HG03135 (cell line): ENCODE data around the gene TMEM138.

ENCODE experiments used
- ATAC-seq: cut with Tn5 transposase; IDR thresholded peaks from one replicate; pipeline ENCODE4 v1.9.1; 2021; ENCODE audit warnings: mild to moderate bottlenecking, moderate library complexity; ENCODE audit not compliant: unreplicated experiment

The TMEM138 gene

DNA sequence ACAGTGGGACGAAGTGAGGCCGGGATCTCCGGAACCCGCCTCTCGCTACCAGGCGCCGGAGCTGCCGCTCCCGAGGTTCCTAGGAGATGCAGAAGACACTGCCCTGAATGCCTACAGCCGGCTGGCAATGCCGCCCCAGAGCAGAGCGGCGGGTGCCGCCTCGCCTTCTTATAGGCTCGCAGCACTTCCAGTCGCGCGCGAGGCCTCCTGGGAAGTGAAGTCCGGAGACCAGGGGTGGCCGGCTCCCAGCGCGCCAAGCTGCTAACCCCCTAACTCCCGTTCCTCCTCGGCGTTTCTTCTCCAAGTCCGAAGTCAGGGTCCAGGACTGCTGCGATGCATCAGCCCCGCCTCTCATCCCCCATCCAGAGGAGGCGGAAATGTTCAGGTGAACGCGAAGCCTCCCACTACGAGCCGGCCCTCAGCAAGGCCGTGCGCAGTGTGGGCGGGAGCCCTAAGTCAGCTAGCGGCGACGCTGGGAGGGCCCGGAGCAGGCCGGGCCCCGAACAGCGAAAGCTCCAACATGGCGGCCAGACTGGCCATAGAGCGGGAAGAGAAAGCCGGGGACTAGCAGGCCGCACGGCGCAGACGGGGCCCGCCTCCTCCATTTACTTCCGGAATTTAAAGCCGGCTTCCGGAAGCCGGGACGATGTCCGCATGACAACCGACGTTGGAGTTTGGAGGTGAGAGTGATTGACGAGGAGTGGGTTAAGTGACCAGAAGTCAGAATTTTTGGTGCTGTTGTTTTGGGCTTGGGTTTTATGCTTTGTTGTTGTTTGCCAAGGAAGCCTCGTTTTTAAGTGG, at the start of gene TMEM138, which contains the start of gene CYB561A3:
TMEM138 (plus strand) TSS at position 634 of the 801 bp plus-strand sequence. CDS start 2,017 bp downstream, outside the sequence.
CYB561A3 (minus strand) TSS at position 142 of the 801 bp plus-strand sequence. CDS start 5,169 bp downstream, outside the sequence.
- peak; percentile 81 for ATAC-seq

DNA sequence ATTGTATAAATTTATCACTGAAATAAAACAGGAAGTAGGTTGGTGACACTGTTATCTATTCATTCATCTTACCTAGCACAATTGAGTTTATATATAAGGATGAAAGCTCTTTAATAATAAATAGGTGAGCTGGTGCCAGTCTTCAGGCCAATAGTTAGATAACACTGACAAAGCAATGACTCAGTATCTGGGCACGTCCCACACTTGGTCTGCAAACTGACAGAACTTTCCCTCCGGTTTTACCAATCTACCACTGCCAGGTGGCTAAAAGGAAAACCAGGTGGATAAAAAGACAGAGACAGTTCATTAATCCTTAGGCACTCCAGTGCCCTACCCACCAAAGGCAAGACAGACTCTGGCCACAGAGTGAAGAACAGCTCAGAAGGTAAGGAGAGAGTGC, 46.9 kb upstream of the TMEM138 start:
- ATAC-seq, result no peak

DNA sequence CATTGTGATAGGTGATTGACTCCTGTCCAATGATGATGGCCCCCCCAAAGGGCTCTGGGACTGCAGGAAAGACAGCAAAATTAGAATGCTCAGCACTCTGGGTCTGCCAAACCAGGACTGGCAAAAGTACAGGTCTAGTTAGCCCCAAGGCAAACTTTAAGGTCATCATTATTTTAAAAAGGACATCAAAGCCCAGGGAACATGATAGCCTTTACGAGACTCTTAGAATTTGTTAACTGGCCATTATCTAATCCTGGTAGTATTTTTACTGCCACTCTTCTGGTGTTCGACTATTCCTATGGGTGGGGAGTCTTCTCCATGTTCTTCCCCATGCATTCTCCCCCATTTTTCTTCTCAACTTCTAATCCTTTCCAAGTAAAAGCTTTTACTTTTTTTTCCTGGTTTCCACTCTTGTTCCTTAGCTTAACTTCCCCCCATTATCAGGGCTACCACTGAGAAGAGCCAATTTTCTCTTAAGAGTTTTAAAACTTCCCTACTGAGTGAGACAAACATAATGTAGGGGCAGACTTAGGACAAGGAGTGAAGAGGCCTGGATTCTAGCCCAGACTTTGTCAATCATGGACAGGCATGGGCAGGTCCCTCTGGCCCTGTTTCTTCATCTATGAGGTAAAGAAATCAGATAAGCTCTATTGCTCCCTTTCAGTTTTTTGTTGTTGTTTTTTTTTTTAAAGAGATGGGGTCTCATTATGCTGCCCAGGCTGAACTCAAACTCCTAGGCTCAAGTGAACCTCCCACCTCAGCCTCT, 36.3 kb upstream of the TMEM138 start:
- no peak for ATAC-seq

DNA sequence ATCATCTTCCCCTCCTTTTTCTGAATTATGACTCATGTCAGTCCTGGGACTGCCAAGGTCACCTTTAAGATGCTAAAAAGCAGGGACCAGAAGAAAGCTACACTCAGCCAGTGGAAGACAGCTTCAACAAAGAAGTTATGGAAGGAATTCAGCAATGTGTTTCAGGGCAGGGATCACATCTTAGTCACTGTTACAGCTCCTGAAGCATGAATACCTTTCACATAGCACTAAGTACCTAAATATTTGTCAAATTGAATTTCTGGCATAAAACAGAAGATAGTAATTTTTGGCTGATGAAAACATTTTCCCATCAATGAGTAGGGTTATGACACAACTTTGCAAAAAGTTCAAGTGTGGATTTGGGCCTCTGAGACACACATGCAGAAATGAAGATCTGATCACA, 34.5 kb upstream of the TMEM138 start:
- no peak for ATAC-seq

DNA sequence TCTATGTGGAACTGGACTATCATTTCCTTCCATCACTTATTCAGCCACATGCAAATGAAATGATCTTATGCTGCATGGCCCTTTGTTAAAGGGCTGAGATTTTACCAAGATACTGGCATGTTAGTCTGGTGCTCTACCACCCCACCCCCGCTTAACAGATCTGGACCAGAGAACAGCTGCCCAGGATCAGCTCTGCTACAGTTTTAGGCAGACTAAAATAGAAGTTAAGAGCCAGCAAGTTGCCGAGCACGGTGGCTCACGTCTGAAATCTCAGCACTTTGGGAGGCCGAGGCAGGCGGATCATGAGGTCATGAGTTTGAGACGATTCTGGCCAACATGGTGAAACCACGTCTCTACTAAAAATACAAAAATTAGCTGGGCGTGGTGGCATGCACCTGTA, 33.8 kb upstream of the TMEM138 start:
- no peak for ATAC-seq

DNA sequence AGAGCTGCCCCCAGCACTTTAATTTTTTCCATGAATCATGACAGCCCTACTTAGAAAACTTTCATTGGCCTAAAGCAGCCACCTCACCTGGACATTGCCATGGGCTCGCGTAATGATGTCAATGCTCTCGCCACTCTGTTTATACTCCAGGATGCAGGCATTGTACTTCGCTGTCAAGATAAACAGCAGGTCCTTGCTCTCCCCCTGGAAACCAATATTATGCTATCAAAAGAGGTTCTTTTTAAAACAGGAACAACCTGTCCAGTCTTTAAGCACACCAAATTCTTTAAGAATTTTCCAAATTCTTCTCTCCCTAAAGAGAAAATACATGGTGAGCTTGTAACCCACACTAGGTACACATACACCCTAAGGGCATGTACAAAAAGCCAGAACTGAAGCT, 32.3 kb upstream of the TMEM138 start:
- ATAC-seq, result no peak

DNA sequence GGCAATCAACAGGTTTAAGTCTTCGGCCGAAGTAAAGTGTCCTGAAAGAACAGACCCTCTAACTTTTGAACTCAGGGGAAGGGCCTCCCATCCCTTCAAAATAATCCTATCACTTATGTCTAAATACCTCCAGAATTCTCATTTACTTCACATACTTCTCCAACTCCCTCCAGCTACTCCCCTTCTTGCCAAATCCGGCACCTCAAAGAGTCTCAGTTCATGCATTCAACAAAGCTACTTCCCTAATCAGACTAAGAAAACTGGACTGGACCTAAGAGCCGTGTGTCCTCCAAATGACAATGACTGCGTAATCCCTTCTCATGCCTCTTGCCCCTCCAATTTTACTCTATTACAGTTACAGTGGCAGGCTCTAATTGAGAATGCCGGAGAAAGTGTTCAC, 30.5 kb upstream of the TMEM138 start:
- ATAC-seq, result no peak

DNA sequence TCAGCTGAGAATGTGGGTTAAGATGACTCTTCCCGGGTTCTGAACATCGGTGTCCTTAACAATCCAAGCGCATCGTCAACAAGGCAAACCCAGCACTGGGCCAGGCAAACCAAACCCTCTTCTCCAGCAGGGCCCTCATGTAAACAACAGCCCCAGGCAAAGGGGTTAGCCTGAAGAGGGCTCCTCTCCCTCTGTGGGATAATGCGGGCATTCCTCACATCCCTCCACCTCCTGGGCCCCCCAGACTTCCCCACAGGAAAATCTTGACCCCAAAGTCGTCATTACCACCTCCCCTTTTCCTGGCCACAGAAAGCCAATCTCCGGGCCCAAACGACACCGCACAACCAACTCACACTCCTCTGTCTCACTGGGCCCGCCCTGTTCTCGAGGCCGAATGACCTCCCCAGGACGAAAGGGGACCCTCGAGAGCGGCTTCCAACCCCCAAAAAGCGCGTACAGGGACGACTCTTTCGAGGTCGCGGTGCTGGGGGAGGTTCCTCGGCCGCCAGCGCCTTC, 29.8 kb upstream of the TMEM138 start:
- peak; percentile 1 for ATAC-seq

DNA sequence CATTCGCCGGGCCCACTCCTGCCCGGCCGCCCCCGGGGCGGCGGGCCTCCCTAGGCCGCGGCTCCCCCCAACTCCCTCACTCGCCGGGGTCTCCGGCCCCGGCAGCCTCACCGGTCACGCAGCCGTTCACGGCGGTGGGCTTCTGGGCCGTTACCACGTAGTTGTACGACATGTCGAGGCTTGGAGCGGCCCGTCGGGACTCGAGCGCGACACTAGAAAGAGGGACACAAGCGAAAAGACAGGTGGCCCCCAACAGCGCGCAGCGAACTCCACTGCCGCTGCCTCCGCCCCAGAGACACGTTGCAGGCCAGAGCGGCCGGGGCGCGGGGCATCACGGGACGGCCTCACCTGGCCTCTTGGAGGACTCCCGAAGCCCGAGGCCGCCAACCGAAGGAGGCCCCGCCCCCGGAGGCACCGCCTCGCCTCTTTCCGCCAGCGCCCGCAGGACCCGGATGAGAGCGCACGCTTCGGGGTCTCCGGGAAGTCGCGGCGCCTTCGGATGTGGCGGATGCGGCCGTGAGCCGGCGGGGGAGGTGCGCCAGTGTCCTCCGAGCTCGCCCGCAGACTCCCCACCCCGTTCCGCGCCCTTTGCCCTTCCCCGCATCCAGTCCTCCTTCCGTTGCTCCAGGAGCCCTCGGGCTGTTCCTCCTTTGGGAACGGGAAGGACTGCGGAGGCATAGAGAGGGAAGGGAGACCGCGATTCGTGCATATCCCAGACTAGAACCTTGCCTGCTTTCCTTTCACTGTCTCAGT, 29.2 kb upstream of the TMEM138 start, which contains the start of the genes DDB1 and TKFC:
DDB1 (minus strand) TSS at position 309 of the 753 bp plus-strand sequence; CDS start at position 172, 137 bp downstream.
TKFC (plus strand) TSS at position 432 of the 753 bp plus-strand sequence. CDS start 1,501 bp downstream, outside the sequence.
- ATAC-seq, result peak; percentile 80

DNA sequence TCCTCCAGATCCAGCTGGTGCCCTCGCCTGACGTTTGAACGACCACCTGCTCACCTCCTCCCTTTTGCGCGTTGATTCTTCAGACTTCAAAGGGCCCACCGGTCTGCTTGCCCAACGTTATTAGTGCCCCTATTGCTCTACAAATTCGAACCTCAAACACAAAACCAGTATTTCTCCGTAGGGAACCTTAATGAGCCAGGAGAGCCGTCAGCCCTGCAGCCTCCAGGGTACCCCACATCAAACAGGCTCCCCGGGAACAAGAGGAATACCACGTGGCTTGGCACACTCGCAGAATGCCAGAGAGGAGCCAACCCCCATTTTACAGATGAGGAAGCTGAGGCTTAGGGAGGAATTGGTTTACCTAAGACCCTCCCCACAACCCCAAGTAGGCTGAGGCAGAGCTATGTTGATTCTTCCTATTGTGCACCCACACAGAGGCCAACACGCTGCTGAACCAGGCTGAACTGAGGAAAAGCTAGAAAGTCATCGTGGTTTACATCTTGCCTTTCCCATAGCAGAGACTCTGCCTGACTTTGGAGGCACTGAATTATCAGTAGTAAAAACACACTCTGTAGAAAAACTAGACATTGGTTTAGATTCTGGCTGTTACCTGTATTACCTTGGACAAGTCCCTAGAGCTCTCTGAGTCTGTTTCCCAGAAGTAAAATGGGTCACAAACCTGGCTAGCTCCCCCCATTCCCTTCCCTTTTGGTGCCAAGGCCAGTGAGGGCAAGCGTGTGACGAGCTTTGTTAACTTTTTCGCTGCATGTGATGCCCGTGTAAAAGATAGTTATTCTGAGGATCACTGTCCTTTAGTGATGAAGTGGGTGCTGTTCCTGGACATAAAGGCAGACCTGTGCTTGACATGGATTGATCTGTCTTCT, 28.4 kb upstream of the TMEM138 start:
- no peak for ATAC-seq

DNA sequence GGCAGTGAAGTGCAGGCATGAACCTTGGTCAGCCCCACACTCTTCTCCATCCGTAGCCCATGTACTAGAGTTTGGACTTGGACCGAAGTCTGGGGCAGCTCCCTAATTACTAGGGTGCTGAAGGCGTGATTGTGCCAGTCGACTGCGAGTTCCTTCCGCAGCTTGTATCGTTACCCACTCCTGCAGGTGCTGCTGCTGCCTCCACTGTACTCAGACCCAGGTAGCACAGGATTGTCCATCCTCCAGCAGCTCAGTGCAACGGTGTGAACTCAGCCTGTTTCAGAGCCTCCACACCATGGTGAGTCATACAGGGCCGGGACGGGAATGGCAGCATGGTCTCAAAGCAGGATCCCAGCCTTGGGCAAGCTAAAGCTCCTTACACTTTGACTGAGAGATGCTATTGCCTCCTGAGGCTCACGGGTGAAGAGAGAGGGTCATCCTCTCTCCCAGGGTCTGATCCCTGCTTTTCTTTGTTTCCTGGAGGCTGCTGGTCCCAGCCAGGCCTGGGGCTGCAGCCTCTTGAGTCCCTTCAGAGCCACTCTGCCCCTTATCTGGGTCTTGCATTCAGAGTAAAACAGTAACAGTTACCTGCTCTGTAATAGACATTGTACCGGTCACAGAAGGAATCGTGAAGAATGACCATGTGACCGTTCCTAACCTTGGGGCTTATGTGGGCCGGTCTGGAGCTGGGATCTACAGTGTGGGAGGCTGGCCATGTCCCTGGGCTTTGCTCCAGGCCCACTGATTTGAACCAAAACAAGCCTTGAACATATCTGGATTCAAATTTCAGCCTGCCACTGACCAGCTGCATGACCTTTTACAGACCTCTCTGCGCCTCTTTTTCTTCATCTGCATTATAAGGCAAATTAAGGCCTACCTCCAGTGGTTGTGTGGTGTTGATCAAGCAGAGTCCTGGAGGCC, 27.5 kb upstream of the TMEM138 start:
- ATAC-seq, result no peak

DNA sequence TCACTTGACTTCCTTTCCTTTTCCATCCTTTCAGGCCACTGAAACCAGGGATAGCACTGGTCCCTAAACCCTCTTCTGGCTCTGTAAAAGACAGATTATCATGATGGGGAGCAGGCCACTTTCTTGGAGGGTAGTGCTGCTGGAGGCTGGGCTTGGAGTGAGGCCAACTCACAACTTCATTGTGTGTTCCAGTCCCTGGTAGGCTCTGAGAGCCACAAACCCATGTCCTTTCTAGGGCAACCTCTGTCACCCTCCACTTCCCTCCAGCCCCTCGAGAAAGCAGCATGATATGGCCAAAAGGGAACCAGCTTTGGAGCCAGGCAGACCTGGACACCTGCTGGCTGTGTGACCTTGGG, 26.8 kb upstream of the TMEM138 start:
- ATAC-seq, result no peak

DNA sequence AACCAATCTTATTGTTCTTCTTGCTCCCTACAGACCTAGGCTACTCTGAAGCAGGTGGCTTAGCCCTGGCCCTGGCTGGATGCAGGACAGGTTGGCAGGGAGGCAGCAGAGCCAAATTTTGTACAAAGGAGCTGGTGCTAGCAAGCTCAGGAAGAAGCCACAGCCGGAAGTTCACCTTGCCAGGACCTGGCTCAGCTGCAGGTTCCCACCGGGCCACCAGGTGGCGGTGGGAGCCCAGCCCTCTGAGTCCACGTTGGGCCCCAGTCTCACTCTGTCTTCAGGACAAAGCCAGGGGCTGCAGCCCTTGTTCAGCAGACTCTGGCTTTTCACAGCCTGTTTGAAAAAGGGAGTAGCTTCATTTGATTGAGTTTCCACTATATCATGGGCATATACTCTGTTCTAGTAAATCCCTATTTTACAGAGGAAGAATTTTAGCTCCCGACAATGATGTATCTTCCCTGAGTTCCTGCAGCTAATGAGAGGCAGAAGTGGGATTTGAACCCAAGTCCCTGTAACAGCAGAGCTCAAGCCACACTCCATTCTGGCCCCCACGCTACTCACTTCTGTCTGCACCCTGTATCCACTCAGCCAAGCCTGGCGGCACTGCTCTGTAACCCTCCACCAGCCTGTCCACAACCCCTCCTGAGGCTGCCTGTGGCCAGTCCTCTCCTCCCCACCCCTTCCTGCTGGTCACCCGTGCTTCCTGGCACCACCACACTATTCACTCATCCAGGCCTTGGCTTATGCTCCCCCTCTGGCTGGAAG, 25.8 kb upstream of the TMEM138 start:
- peak; percentile 57 for ATAC-seq

DNA sequence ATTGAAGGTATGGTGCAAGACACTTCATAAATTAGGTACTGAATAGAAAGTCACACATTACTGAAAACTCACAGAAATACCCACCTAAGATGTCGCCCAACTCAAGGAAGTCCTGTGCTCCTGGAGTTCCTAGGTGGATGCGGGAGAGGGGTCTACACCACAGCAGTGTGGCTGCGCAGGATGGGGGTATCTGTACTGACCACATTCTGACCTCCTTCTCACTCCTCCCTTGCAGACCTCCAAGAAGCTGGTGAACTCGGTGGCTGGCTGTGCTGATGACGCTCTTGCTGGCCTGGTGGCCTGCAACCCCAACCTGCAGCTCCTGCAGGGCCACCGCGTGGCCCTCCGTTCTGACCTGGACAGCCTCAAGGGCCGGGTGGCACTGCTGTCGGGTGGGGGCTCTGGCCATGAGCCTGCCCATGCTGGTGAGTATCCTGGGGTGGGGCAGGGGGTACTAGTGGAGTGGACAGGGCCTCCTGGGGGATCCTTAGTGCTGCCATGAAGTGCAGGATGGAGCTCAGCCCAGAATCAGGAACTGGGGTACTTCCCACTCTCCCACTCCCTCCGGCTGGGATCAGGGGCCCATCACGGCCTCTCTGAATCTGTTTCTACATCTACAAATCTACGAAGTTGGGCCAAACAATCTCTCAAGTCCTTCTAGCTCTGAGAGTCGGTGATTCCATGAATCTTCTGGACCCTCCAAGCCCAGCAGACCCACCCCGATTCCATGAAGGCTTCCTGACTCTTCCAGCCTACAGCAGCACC, 24.3 kb upstream of the TMEM138 start:
- no peak for ATAC-seq

DNA sequence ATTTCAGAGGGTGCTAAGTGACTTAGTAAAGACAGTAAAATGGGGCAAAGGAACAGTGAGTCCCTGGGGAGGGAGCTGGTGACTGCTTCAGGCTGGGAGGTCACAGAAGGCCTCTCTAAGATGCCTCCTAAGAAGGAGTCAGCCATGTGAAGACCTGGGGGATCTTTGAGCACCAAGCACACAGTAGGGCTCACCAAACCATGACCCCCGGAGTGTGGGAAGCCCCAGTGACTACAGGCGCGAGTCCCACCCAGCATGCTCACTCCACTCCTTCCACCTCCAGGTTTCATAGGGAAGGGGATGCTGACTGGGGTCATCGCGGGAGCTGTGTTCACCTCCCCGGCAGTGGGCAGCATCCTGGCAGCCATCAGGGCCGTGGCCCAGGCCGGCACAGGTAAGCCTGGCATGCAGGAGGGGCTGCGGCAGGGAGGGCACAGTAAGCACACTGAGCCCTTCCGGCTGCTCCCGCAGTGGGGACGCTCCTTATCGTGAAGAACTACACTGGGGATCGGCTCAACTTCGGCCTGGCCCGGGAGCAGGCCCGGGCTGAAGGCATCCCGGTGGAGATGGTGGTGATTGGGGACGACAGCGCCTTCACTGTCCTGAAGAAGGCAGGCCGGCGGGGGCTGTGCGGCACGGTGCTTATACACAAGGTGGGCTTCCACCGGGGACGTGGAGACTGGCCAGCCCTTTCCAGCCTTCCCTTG, 23.2 kb upstream of the TMEM138 start:
- no peak for ATAC-seq

DNA sequence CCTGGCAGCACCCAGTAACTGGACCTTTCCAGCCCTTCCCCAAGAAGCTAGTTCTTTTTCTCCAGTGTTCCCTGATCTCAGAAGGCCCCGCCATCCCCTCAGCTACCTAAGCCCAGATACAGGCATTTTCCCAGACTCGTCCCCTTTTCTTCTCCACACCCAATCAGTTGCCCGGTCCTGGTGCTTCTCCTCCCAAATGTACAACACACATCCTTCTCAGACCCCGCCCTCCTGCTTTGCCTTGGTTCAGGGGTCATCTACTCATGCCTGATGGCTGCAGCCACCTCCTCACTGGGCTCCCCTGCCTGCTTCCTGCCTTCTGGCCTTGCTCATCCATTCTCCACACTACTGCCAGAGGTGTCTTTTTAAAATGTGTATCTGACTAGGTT, 22.7 kb upstream of the TMEM138 start:
- no peak for ATAC-seq

DNA sequence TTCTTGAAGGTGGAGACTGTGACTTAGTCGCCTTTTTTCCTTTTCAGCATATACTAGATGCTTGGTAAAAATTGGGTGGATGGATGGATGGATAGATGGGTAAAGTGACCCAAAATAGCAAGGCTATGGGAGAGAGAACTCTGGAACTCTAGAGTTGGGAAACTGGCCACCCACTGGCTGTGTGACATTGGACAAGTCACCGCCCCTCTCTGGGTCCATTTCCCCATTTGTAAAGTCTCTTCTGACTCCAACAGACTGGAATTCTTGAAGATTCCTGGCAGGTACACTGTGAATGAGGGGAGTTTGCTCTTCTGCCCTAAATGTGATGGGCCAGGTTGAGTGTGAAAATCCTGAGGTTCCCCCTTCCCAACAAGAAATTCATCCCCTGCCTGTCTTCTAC, 21.2 kb upstream of the TMEM138 start:
- no peak for ATAC-seq
